ENCODE data around the gene KIRREL3.

The KIRREL3 gene

DNA sequence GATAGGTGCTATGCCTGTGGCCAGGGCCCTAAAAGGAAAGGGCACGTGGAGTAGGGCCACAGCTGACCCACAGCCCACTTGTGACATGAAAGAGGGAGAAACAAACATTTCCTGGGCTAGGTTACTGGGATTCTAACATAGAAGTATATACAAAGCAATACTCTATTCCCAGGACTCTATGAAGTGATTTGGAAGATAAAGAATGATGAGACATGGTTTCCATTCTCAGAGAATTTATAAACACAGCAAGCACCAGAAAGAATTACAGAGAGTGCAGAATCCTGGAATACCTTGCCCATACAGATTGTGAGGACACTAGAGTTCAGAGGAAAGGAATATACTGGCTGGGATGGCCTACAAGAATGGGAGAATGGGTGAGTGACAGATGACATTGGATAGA lies 86.4 kb downstream of the KIRREL3 start:
- H3K27ac ChIP-seq, result no peak overlapping the region
- TF ChIP-seq, protein P1, sequence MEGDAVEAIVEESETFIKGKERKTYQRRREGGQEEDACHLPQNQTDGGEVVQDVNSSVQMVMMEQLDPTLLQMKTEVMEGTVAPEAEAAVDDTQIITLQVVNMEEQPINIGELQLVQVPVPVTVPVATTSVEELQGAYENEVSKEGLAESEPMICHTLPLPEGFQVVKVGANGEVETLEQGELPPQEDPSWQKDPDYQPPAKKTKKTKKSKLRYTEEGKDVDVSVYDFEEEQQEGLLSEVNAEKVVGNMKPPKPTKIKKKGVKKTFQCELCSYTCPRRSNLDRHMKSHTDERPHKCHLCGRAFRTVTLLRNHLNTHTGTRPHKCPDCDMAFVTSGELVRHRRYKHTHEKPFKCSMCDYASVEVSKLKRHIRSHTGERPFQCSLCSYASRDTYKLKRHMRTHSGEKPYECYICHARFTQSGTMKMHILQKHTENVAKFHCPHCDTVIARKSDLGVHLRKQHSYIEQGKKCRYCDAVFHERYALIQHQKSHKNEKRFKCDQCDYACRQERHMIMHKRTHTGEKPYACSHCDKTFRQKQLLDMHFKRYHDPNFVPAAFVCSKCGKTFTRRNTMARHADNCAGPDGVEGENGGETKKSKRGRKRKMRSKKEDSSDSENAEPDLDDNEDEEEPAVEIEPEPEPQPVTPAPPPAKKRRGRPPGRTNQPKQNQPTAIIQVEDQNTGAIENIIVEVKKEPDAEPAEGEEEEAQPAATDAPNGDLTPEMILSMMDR (conservative IDR thresholded peaks at IDR 0.05), result no peak
- TF ChIP-seq ZFX (IDR thresholded peaks at IDR 0.05), result no peak

DNA sequence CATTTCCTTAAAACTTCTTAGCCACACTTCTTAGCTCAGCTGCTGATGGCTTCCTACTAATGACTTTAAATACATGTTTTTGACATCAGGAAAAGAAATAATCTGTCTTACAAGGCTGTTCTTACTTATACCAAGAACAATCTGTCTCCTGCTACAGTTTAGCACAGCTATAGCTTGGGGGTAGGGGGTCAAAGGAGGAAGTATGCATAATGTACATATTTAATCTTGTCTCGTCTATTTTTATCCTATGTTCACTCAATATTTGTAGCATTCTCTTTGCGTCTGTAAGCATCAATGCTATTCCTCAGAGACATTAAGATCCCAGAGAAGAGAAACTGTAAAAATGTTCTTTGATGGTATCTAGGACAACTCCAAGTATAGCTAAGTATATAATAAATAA lies 96.0 kb downstream of the KIRREL3 start:
- no peak overlapping the region for H3K27ac ChIP-seq
- no peak for TF ChIP-seq ZFX (IDR thresholded peaks at IDR 0.05)
- TF ChIP-seq, protein P1 (conservative IDR thresholded peaks at IDR 0.05), result no peak

DNA sequence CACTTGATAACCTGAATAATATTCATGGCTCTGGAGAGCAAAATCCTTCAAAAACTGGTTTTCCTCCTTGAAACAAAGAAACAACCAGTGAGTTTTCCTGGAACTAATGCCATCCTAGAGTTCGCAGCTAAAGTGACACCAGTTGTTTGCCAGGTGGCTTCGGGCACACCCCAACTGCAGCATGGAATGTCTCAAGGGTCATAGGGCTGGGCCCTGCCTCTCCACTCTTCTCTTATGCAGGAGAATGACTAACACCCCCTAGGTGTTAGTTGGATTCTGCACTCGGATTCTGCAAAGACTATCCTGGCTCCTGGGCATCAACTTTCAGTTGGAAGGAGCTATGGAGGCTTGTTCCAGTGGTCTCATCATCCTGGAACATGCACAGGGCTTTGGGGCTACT lies 98.8 kb downstream of the KIRREL3 start:
- TF ChIP-seq, protein P1 (conservative IDR thresholded peaks at IDR 0.05), result no peak
- TF ChIP-seq ZFX (IDR thresholded peaks at IDR 0.05), result no peak
- H3K27ac ChIP-seq, result no peak overlapping the region

DNA sequence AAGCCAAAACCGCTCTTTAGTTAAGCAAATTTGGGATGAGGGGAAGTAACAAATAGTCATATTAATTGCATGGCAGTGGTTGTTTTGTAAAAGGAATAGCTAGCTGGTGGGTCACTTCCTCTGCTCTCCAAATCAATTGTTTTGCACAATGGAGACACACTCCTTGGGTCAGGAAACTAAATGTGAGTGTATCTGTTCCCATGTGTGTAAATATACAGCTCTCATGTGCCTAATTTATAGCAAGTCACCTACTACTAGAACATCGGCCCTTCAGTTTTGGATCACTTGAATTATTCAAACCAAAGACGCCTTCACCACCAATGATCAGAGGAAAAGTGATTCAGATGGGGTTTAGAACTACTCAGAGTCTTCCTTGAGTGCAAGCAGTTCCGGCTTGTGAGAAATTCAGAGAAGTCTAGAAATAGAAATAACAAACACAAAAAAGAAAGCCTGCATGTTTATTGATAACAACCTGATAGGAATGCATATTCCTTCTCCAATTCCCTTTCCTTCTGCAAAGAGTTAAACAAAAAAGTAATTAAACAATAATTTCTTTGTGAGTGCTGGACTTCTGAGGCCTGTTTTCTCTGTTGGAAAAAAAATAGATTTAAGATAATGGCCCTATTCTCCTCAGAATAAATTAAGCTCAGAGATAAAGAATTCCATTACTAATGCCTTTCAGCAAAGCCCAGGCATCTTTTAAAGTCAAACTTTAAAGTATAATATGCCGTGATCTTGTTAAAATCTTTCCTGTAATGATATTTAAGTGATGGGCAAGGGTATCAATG lies 100.4 kb downstream of the KIRREL3 start:
- no peak overlapping the region for H3K27ac ChIP-seq
- TF ChIP-seq, protein P1 (conservative IDR thresholded peaks at IDR 0.05), result no peak
- TF ChIP-seq ZFX (IDR thresholded peaks at IDR 0.05), result no peak

DNA sequence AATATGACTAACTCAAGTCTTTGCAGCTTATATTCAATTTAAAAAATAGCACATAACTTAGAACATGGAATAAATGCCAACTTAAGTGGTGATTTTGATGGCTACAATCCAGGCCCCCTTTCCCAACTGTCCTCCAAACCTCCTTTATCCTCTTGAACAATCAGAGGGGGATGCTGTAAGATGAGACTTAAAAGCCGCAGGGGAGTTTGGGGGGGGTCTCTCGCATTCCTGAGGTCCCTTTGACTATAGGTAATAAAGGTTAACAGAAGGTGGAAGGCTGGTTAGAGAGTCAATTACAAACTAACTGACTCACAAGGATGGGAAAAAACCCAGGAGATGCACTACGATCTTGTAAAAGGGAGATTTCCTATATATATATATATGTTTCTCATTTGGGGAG lies 101.8 kb downstream of the KIRREL3 start:
- TF ChIP-seq ZFX (IDR thresholded peaks at IDR 0.05), result no peak
- TF ChIP-seq, protein P1 (conservative IDR thresholded peaks at IDR 0.05), result no peak
- H3K27ac ChIP-seq, result no peak overlapping the region

DNA sequence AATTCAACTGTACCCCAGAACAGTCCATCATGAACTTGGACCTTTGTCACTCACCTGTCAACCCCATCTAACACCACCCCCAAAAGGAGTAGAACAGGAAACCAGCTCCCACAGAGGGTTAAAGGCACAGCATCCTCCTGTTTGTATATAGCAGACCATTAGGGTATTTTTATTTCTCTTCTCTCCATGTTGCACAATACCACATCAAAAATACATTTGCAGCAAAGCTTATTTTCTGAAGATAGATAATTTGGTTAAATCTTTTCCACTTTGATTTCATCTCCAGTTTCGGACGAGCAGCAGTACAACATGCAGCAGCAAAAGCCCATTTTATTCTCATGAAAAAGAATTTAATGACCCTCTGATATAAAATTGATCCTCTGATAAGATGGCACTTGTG lies 103.1 kb downstream of the KIRREL3 start:
- TF ChIP-seq, protein P1 (conservative IDR thresholded peaks at IDR 0.05), result no peak
- no peak for TF ChIP-seq ZFX (IDR thresholded peaks at IDR 0.05)
- H3K27ac ChIP-seq, result no peak overlapping the region

DNA sequence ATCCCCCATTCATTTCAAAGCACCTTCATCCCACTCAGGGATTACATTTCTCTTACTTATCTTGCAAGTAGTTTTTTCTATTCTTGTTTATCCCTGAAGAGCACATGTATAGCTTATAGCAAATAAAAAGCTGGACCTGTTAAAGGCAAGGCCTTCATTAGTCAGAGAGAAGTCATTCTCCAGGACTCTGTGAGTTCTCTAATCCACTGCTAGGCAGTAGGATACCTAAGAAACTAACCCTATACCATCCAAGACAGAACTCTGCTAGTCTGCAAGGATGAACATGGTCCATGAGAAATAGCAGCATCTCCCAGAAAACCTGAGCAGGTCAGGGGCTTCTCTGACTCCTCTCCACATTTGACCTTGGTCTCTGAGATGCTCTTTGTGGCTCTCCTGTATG lies 104.5 kb downstream of the KIRREL3 start:
- no peak for TF ChIP-seq ZFX (IDR thresholded peaks at IDR 0.05)
- TF ChIP-seq, protein P1 (conservative IDR thresholded peaks at IDR 0.05), result no peak
- H3K27ac ChIP-seq, result no peak overlapping the region
